GM13976 (cell line): ENCODE measurements around the gene L3MBTL4.

Source experiments
- DNase-seq: peaks from one replicate; pipeline ENCODE4 v3.0.0; 2012; ENCODE audit warnings: low spot score
- CTCF ChIP-seq: IDR thresholded peaks from 2 replicates; pipeline ENCODE4 v1.5.1; 2012; ENCODE audit warnings: borderline replicate concordance, mild to moderate bottlenecking; ENCODE audit not compliant: insufficient read depth; ENCODE audit errors: extremely low read depth, missing control alignments, control extremely low read depth
- in situ Hi-C: fragments of 300-500 bp; cut with MboI; formaldehyde crosslinking; loops from one replicate; pipeline ENCODE4 v1.12.0; 2022; ENCODE audit warnings: low sequenced_read_pairs, mixed read lengths, inconsistent platforms; ENCODE audit not compliant: unreplicated experiment

The L3MBTL4 gene

DNA sequence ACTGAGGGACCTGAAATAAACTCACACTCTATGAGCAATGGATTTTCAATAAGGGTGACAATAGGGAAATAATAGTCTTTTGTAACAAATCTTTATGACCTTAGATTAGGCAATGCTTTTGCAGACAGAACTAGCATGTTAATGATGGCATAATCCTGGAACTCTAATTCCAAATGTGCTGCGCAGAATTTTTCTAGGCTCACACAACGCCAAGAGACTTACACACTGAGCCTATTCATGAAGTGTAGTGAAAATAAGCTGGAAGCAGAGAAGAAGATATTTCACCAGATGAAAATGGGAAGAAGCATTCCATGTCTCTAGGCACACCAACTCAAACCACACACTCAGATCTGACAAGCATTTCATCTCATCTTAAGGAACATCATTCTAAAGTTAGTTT lies 178.5 kb downstream of the L3MBTL4 start:
- no peak for TF ChIP-seq CTCF
- in situ Hi-C loops, result no loop called here
- DNase-seq, result no peak

DNA sequence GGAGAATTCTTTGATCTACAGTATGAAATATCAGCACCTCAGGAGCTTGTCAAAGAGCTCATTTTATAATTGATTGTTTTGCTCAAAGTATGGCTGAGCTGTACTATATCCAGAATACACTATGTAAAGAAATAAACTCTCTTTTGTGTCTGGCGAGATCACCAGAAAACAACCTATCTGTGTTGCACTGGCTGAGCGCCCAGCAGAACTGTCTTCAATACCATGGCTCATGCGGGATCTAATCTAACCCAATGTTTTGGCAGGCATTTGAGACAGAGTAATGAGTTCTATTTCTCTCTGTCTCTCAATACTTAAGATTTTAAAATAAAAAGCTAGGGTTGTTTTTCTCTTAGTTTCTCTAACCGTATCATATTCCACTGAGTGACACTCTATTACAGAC lies 192.4 kb downstream of the L3MBTL4 start:
- DNase-seq, result no peak
- in situ Hi-C loops, result no loop called here
- TF ChIP-seq CTCF, result no peak

DNA sequence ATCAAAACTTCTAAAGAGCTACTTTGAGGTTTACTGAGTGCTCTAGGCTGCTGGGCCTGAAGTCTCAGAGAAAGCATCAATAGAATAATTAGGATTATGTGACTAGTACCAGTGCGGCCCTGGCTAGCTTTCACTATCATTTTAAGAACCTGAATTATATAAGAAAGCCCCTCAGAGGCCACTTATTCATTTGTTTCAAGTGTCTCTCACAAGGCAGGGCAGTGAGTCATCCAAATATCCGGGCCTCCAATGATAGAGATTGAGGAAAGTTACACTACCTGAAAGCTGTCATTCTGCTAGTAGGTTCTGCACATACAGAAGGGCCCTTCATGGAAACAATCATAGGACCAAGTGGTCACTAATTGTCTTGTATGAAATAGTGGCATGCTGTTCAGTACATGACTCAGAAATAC lies 193.1 kb downstream of the L3MBTL4 start:
- in situ Hi-C loops, result no loop called here
- TF ChIP-seq CTCF, result no peak
- DNase-seq, result no peak

GRCh38 chr18:6220129-6220528 lies 194.6 kb downstream of the L3MBTL4 start:
- in situ Hi-C loops, result no loop called here
- DNase-seq, result no peak
- no peak for TF ChIP-seq CTCF

DNA sequence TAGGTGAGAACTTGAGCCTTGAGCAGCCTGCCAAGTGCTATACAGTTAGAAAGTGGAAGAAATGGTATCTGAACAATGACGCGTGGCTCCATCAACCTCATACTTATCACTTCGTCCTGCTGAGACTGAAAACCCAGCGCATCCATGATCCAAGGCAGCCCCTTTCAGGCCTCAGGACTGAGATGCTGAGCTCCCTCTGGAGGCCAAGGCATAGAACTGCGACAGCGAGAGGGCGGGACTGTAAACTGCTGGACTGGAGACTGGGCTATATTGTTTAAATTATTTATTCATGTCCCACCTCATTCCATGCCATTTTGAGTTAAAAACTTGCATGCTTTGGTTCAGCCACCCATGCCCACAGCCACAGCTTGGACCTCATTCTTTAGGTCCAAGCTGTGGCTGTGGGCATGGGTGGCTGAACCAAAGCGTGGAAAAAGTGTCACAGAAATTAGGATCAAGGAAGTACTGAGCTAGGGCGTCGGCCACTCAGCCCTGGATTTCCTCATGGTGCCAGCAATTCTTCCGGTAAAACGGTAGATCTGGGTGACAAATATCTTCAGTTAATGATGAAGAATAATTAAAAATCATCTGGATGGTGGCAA lies 195.5 kb downstream of the L3MBTL4 start:
- in situ Hi-C loops, result loop anchor here (10.0 kb wide), 1 partner anchor 324 kb away; the partner anchor contains the start of gene TMEM200C
- peak; percentile 72 for TF ChIP-seq CTCF
- peak; percentile 33 for DNase-seq

GRCh38 chr18:6215888-6216287 lies 198.8 kb downstream of the L3MBTL4 start:
- no peak for DNase-seq
- in situ Hi-C loops, result loop anchor here (10.0 kb wide), 1 partner anchor 321 kb away; the partner anchor contains the start of gene TMEM200C
- TF ChIP-seq CTCF, result no peak
